ENCODE results near the gene MROH9.

The MROH9 gene

GRCh38 chr1:170970256-170970655 lies 34.9 kb downstream of the MROH9 start:
- DNase-seq (ENCODE audit: low read depth), result no peak

- no peak for DNase-seq (ENCODE audit: low read depth)
These were observed 43.1 kb downstream of the MROH9 start for GRCh38 chr1:170978371-170978910.

- DNase-seq (ENCODE audit: low read depth), result no peak
These were observed 50.1 kb downstream of the MROH9 start for GRCh38 chr1:170985406-170985805.

- DNase-seq (ENCODE audit: low read depth), result no peak
These were observed 51.6 kb downstream of the MROH9 start for GRCh38 chr1:170986901-170987300.

- DNase-seq (ENCODE audit: low read depth), result no peak
These were observed 52.1 kb downstream of the MROH9 start for GRCh38 chr1:170987424-170987823.

- DNase-seq (ENCODE audit: low read depth), result no peak
These were observed 57.8 kb downstream of the MROH9 start for GRCh38 chr1:170993151-170993550.

DNA sequence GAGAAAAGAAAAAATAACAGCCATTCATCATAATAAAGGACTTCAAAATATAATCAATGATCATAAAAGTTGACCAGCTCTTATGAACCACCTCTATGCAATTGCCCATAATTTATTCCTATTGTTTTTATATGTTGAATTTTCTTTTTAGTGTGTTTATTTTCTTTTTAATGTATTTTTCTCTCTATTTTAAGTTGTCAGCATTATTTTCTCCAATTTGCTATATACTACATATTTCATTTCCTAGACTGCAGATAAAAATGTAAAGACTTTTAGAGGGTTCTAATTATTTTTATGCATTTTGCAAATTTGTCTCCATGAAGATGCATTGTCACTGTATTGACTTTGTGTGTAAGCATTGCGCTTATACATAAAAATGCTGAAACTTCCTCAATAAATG lies 58.4 kb downstream of the MROH9 start:
- no peak for DNase-seq (ENCODE audit: low read depth)

DNA sequence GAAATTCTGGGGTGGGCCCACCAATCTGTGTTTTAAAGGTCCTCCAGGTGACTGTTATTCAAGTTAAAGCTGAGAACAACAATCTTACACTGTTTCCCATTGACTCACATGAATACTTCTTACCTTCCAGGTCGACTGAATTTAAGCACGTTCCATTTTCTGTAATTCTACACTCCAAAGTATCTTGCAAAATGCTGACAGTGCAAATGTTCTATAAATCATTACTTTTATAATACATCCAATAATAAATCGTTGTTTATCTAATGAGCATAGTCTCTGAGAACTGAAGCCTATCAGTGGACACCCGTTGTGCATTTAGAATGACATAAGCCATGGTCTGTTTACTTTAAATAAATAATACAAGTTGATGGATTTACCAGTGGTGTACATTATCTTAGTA lies 79.5 kb downstream of the MROH9 start:
- no peak for DNase-seq (ENCODE audit: low read depth)

- no peak for DNase-seq (ENCODE audit: low read depth)
These were observed 82.1 kb downstream of the MROH9 start for GRCh38 chr1:171017426-171017825.

DNA sequence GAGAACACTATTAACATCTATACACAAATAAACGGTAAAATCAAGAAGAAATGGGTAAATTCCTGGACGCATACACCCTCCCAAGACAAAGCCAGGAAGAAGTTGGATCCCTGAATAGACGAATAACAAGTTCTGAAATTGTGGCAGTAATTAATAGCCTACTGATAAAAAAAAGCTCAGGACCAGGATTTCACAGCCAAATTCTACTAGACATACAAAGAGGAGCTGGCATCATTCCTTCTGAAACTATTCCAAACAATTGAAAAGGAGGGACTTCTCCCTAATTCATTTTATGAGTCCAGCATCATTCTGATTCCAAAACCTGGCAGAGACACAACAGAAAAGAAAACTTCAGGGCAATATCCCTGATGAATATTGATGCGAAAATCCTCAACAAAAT lies 84.6 kb downstream of the MROH9 start:
- no peak for DNase-seq (ENCODE audit: low read depth)

GRCh38 chr1:171032822-171033702 lies 97.7 kb downstream of the MROH9 start:
- DNase-seq (ENCODE audit: low read depth), result no peak

- DNase-seq (ENCODE audit: low read depth), result no peak
These were observed 102.3 kb downstream of the MROH9 start for GRCh38 chr1:171037626-171038025.

DNA sequence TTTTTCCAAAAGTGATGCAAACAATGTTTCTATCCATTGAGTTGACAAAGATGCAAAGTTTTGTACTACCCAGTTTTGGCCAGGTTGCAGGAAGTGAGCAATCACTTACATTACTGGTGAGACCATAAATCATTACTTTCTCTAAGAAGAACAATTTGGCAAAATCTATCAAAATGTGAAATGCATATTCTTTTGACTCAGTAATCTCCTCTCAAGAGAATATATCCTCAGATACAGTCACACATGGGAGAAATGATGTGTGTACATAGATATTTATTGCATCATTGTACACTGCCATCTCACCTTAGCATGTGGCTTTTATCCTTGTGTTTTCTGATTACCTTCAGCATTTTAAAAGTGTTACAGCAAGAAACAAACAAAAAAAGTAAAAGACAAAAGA lies 103.0 kb downstream of the MROH9 start:
- DNase-seq (ENCODE audit: low read depth), result no peak

- DNase-seq (ENCODE audit: low read depth), result no peak
These were observed 112.7 kb downstream of the MROH9 start for GRCh38 chr1:171048014-171048413.

GRCh38 chr1:171052977-171053376 lies 117.6 kb downstream of the MROH9 start:
- no peak for DNase-seq (ENCODE audit: low read depth)

- no peak for DNase-seq (ENCODE audit: low read depth)
These were observed 120.8 kb downstream of the MROH9 start for GRCh38 chr1:171055966-171056643.

GRCh38 chr1:171061425-171062143 lies 126.2 kb downstream of the MROH9 start:
- DNase-seq (ENCODE audit: low read depth), result peak; percentile 43

DNA sequence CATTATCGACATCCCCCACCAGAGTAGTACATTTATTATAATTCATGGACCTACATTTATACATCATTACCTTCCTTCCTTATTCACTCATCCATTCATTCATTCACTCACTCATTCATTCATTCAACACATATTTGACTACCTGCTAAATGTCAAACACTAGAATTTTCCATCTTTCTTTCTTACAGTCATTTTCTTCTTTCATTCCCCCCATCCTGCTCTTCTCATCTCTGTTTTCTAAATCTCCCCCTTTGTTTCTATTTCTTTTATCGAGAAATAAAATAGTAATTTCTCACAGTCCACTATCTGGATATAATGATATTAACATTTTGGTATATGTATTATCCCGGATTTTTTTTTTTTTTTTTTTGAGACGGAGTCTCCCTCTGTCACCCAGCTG lies 127.6 kb downstream of the MROH9 start:
- no peak for DNase-seq (ENCODE audit: low read depth)

DNA sequence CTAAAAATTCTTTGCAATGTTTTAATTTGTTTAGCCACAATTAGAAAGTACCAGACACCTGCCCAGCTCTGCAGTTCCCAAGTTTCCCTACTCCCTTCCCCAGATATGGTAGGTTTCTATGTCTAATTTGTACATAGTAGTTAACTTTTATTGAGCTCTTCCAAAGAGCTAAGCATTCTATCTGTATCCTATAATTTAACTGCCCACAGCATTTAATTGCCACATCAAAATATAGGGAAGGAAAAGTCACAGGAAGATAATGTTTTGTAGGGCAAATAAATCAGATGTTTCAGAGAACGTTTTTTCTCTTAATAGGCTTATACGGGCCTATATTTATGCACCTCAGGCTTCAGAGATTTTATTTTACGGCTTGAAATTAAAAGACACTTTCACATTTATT lies 139.7 kb downstream of the MROH9 start:
- DNase-seq (ENCODE audit: low read depth), result no peak

GRCh38 chr1:171081314-171081753 lies 146.0 kb downstream of the MROH9 start:
- peak; percentile 74 for DNase-seq (ENCODE audit: low read depth)

DNA sequence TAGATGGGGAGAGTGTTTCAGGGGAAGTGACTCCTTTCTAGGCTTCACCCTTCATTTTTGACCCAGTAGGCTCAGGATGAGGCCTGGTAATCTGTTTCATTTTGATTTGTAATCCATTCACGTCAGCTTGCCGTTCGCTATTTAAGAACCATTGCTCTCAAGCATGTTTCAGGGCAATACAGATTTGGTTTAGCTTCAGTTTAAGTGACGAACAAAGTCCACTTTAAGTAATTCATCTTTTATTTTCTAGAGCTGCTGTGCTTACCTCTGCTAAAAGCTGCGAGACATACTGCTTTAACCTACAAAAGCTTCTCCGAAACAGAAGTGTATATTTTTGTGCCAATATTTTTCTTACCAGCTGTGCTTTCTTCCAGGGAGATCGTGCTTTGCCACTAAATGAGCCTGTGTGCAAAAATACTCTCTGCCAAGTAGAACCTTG lies 146.4 kb downstream of the MROH9 start:
- DNase-seq (ENCODE audit: low read depth), result no peak

- DNase-seq (ENCODE audit: low read depth), result no peak
These were observed 147.3 kb downstream of the MROH9 start for GRCh38 chr1:171082606-171083005.
